Naive thymus-derived CD4-positive, alpha-beta T cell (primary cell): ENCODE measurements around the gene ZNF70. TPM values are rescaled to one million over a fixed set of nuclear protein-coding genes. Genes with fewer than 3 reads are reported as not detected.

ENCODE experiments used
- ATAC-seq: fragments of 150-1000 bp; cut with Tn5 transposase; 2 replicates; pipeline ENCODE4 v1.10.0; 2021; ENCODE audit warnings: mild to moderate bottlenecking, moderate library complexity
- CTCF ChIA-PET: fragments of 350-600 bp; sonication (Branson Sonifier 250); formaldehyde crosslinking; loops from one replicate; lab custom pipeline; 2021; ENCODE audit warnings: antibody characterized with exemption; lab: Charles Lee
- POLR2A ChIA-PET: fragments of 350-600 bp; sonication (Branson Sonifier 250); formaldehyde crosslinking; loops from one replicate; lab custom pipeline; 2021; ENCODE audit warnings: antibody characterized with exemption, inconsistent platforms; lab: Charles Lee
- DNase-seq, 9 donors: peaks; one replicate each; pipeline versions ENCODE4 v3.0.0 to v3.0.0-alpha.2; 2020 to 2022; ENCODE audit warnings: mixed read lengths in 1 of 9
- H3K27ac ChIP-seq: one replicate; pipeline ENCODE4 v1.7.0; 2013; ENCODE audit warnings: mild to moderate bottlenecking, low read depth, low read length, moderate library complexity
- H3K27me3 ChIP-seq, 2 donors: one replicate each; pipeline ENCODE4 v1.7.0; 2013; ENCODE audit warnings: low read length in 2 of 2, mild to moderate bottlenecking in 2 of 2, moderate library complexity in 2 of 2; ENCODE audit not compliant: control insufficient read depth in 2 of 2, insufficient read depth in 2 of 2
- H3K36me3 ChIP-seq, 3 experiments: 1 replicate in 2 of 3; 2 replicates in 1 of 3; pipeline ENCODE4 v1.7.0; 2013; ENCODE audit warnings: low read length in 3 of 3, mild to moderate bottlenecking in 3 of 3, moderate library complexity in 1 of 3; ENCODE audit not compliant: insufficient read depth in 3 of 3, control insufficient read depth in 2 of 3
- H3K4me1 ChIP-seq, 2 donors: one replicate each; pipeline ENCODE4 v1.7.0; 2013; ENCODE audit warnings: low read length in 2 of 2, mild to moderate bottlenecking in 2 of 2, moderate library complexity in 1 of 2; ENCODE audit not compliant: control insufficient read depth in 2 of 2, insufficient read depth in 2 of 2
- H3K4me3 ChIP-seq: 2 replicates; pipeline ENCODE4 v1.7.0; 2013; ENCODE audit warnings: mild to moderate bottlenecking, low read length
- H3K9me3 ChIP-seq, 3 experiments: 1 replicate in 2 of 3; 2 replicates in 1 of 3; pipeline ENCODE4 v1.7.0; 2013; ENCODE audit warnings: low read length in 3 of 3; ENCODE audit not compliant: control insufficient read depth in 2 of 3
- H3K27ac Mint-ChIP-seq, 9 donors: one replicate each; pipeline ENCODE4 v1.8.0; 2020 to 2022; ENCODE audit warnings: mixed read lengths in 9 of 9, mild to moderate bottlenecking in 8 of 9, moderate library complexity in 5 of 9, inconsistent platforms in 2 of 9
- H3K27me3 Mint-ChIP-seq, 5 donors: one replicate each; pipeline ENCODE4 v1.8.0; 2021 to 2022; ENCODE audit warnings: mixed read lengths in 5 of 5, mild to moderate bottlenecking in 1 of 5
- H3K36me3 Mint-ChIP-seq, 5 donors: one replicate each; pipeline ENCODE4 v1.8.0; 2020 to 2022; ENCODE audit warnings: mixed read lengths in 5 of 5, mild to moderate bottlenecking in 3 of 5, inconsistent platforms in 1 of 5
- H3K4me1 Mint-ChIP-seq, 7 donors: one replicate each; pipeline ENCODE4 v1.8.0; 2020 to 2022; ENCODE audit warnings: mixed read lengths in 7 of 7, mild to moderate bottlenecking in 3 of 7, inconsistent platforms in 1 of 7
- H3K4me3 Mint-ChIP-seq, 10 donors: one replicate each; pipeline ENCODE4 v1.8.0; 2020 to 2022; ENCODE audit warnings: mild to moderate bottlenecking in 10 of 10, mixed read lengths in 10 of 10, moderate library complexity in 6 of 10, inconsistent platforms in 2 of 10
- H3K9me3 Mint-ChIP-seq, 11 donors: one replicate each; pipeline ENCODE4 v1.8.0; 2020 to 2022; ENCODE audit warnings: mixed read lengths in 11 of 11, mild to moderate bottlenecking in 4 of 11, inconsistent platforms in 1 of 11, moderate library complexity in 1 of 11
- intact Hi-C, 2 donors: fragments of 100-400 bp; cut with micrococcal nuclease; formaldehyde crosslinking; loops; one replicate each; pipeline ENCODE4 v1.15.1; 2023
- polyA plus RNA-seq, 2 donors: library from polyadenylated mRNA; unstranded; fragments of 300-500 nt; fragmentation: Illumina TruSeq; gene quantifications; one replicate each; pipeline ENCODE4 v1.2.3, GENCODE V29; 2021
- total RNA-seq, 6 experiments: library from RNA in 5 of 6; stranded (reverse) in 5 of 6; gene quantifications; 1 replicate in 5 of 6; 2 replicates in 1 of 6; pipeline ENCODE4 v1.2.3 and lab custom pipeline; 2021 to 2026

ZNF70 gene
- total and polyA plus RNA-seq, 7 experiments from 2014 or later = 0.32 to 7.9 (median 3.5) TPM

DNA sequence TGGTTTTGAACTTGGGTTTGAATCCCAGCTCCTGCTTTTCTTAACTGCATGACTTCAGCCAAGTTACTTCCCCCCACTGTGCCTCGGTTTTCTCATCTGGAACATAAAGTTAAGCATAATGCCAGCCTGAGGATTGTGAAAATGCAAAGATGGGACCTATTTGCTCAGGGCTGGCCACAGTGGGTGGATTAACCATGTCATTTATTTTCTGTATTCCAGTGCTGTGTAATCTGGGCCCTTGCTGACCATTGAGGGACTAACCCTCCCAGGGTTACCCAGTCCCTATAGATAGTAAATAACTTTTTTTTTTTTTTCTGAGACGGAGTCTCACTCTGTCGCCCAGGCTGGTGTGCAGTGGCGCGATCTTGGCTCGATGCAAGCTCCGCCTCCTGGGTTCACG is 4.8 kb upstream of the ZNF70 start:
- no peaks in the 10 kb centered on the region for H3K9me3 ChIP-seq
- CTCF ChIA-PET = no interaction called here
- no peaks in the 10 kb centered on the region for H3K27me3 ChIP-seq
- Mint-ChIP-seq H3K4me1 (peaks cover 0 to 10% (median 8%) of the 10 kb centered on the region in 7 donors), H3K4me3 (no peak overlapping the region), H3K36me3 (no peaks in the 10 kb centered on the region), H3K9me3 (no peaks in the 10 kb centered on the region), H3K27me3 (no peaks in the 10 kb centered on the region), H3K27ac (no peak overlapping the region)
- H3K27ac ChIP-seq = no peak overlapping the region
- DNase-seq = no peak
- no peak overlapping the region for H3K4me3 ChIP-seq
- H3K36me3 ChIP-seq = no peaks in the 10 kb centered on the region
- peaks cover 0 to 5% of the 10 kb centered on the region in 2 donors for H3K4me1 ChIP-seq
- POLR2A ChIA-PET = interaction anchor here (0.6 to 1.4 kb wide), 2 partner anchors 7 to 163 kb away, joined by 4 to 6 read pairs; partner anchors contain the start of gene C22orf15
- intact Hi-C loops = loop anchor here in 1 of 2 donors (10.0 kb wide), 1 partner anchor 799 kb away; the partner anchor contains the start of genes GUCD1 and SNRPD3
- ATAC-seq = no peak

GRCh38 chr22:23754980-23755636 is 4.2 kb upstream of the ZNF70 start:
- Histone ChIP-seq H3K36me3 (no peaks in the 10 kb centered on the region), H3K4me1 (peaks cover 0 to 9% of the 10 kb centered on the region in 2 donors), H3K4me3 (no peak overlapping the region), H3K27me3 (no peaks in the 10 kb centered on the region), H3K27ac (no peak overlapping the region), H3K9me3 (no peaks in the 10 kb centered on the region)
- Mint-ChIP-seq H3K4me1 (peaks cover 5 to 14% (median 7%) of the 10 kb centered on the region in 7 donors), H3K4me3 (peak overlapping the region in 1 of 10 donors; percentile 14), H3K36me3 (peaks cover 0 to under 1% (median 0%) of the 10 kb centered on the region in 5 donors), H3K27ac (peak overlapping the region in 1 of 9 donors; percentile 71), H3K27me3 (no peaks in the 10 kb centered on the region), H3K9me3 (no peaks in the 10 kb centered on the region)
- ChIA-PET POLR2A (interaction anchor here (0.6 to 1.4 kb wide), 2 partner anchors 8 to 162 kb away, joined by 4 to 6 read pairs; partner anchors contain the start of gene C22orf15), CTCF (interaction anchor here (0.7 kb wide), 1 partner anchor 15 kb away, joined by 4 read pairs; no protein-coding TSS in a partner anchor)
- ATAC-seq (no peak), DNase-seq (no peak)
- intact Hi-C loops = loop anchor here (5.0 to 10.0 kb wide), 3 partner anchors 38 to 800 kb away; partner anchors contain the start of genes GUCD1 (in 1 of the 2) and SNRPD3 (in 1 of the 2)

DNA sequence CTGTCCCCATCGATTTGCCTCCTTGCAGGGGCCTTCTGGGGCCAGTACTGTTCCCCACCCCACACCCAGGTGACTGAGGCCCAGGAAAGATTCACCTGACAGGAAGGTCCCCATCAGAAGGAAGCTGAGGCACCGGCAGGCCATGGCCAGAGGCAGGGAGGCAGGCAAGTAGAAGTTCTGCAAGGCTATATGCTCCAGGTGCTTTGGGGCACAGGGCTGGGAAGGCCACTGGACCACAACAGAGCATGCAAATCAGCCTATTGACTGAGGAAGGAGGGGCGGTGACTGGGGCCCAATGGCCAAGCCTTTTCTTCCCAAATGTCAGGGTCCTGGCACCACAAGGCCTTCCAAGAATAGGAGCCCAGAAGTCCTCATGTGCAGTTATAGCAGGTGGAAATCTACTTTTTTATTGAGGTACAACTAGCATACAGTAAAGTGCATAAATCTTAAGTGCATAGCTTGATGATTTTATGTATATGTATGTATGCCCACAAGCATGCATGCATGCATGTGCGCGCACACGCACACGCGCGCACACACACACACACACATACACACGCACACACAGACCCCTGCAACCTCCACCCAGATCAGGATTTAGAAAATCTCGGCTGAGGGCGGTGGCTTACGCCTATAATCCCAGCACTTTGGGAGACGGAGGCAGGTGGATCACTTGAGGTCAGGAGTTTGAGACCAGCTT is 3.5 kb upstream of the ZNF70 start, which contains the start of gene VPREB3:
TSS of gene VPREB3 (minus strand) at position 206 of the 700 bp plus-strand sequence. CDS start at position 144, 62 bp downstream.
- DNase-seq (no peak), ATAC-seq (no peak)
- ChIA-PET POLR2A (interaction anchor here (1.4 kb wide), 1 partner anchor 9 kb away, joined by 6 read pairs; the partner anchor contains the start of gene C22orf15), CTCF (interaction anchor here (0.7 to 1.6 kb wide), 3 partner anchors 15 to 529 kb away, joined by 3 to 4 read pairs (median 3); no protein-coding TSS in a partner anchor)
- peak within 1 kb of the TSS in 4 of 9 donors; percentile 13 to 71 (median 25) for H3K27ac Mint-ChIP-seq
- Histone ChIP-seq H3K36me3 (no peaks in the 10 kb centered on the region), H3K27ac (no peak within 1 kb of the TSS), H3K4me1 (peaks cover 0 to 9% of the 10 kb centered on the region in 2 donors), H3K27me3 (no peaks in the 10 kb centered on the region), H3K4me3 (no peak within 1 kb of the TSS), H3K9me3 (no peaks in the 10 kb centered on the region)
- H3K9me3 Mint-ChIP-seq = no peaks in the 10 kb centered on the region
- H3K4me3 Mint-ChIP-seq = peak within 1 kb of the TSS in 4 of 10 donors; percentile 14 to 42 (median 28)
- H3K27me3 Mint-ChIP-seq = no peaks in the 10 kb centered on the region
- intact Hi-C loops = loop anchor here (5.0 to 10.0 kb wide), 3 partner anchors 37 to 800 kb away; partner anchors contain the start of genes GUCD1 (in 1 of the 2) and SNRPD3 (in 1 of the 2)
- peaks cover 0 to 6% (median 0%) of the 10 kb centered on the region in 5 donors for H3K36me3 Mint-ChIP-seq
- H3K4me1 Mint-ChIP-seq = peaks cover 11 to 18% (median 13%) of the 10 kb centered on the region in 7 donors

DNA sequence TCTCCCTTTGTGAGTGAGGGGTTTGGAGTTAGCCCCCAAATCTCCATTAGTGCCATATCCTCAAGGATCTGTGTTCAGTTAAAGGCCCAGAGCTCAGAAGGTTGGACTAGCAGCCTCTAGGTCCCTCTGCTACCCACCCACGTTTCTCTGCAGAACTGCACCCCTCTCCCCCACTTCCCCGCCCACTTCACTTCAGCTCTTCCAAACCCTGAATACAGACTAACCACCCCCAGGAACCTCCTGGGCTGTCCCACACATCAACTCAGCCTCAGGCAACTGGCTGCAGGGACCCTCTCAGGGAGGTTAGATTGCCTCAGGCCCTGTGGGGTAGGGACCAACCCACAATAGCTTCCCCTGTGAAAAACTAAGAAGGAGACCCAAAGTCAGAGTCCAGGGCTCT is 2.5 kb upstream of the ZNF70 start:
- peaks cover 0 to 6% (median 0%) of the 10 kb centered on the region in 5 donors for H3K36me3 Mint-ChIP-seq
- Histone ChIP-seq H3K4me3 (no peak overlapping the region), H3K36me3 (no peaks in the 10 kb centered on the region), H3K9me3 (no peaks in the 10 kb centered on the region), H3K27me3 (no peaks in the 10 kb centered on the region), H3K4me1 (peaks cover 0 to 9% of the 10 kb centered on the region in 2 donors), H3K27ac (no peak overlapping the region)
- intact Hi-C loops = loop anchor here (5.0 to 10.0 kb wide), 3 partner anchors 36 to 801 kb away; partner anchors contain the start of genes GUCD1 (in 1 of the 2) and SNRPD3 (in 1 of the 2)
- DNase-seq = no peak
- ChIA-PET POLR2A (no interaction called here), CTCF (interaction anchor here (0.8 to 1.6 kb wide), 2 partner anchors 17 to 530 kb away, joined by 3 read pairs; no protein-coding TSS in a partner anchor)
- peak overlapping the region in 3 of 10 donors; percentile 25 to 42 (median 32) for H3K4me3 Mint-ChIP-seq
- peak overlapping the region in 3 of 9 donors; percentile 13 to 41 (median 25) for H3K27ac Mint-ChIP-seq
- H3K9me3 Mint-ChIP-seq = no peaks in the 10 kb centered on the region
- no peak for ATAC-seq
- H3K27me3 Mint-ChIP-seq = no peaks in the 10 kb centered on the region
- peaks cover 11 to 18% (median 13%) of the 10 kb centered on the region in 7 donors for H3K4me1 Mint-ChIP-seq

DNA sequence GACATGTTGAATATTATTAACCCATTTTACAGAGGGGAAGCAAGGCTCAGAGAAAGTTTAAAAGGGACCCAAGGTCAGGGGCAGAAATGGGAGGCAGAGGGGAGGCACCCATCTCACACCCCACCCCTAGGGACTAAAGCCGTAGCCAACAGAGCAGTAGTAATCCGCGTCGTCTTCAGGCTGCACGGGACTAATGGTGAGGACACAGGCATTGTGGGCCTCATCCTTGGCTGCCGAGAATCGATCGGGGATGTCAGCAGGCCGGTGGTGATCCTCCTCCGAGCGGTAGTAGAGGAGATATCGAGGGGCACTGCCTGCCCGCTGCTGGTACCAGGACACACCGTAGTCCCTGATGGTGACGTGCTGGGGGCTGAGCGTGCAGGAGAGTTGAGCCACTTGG is 1.8 kb upstream of the ZNF70 start:
- no peak overlapping the region for H3K27ac ChIP-seq
- Mint-ChIP-seq H3K4me1 (peaks cover 11 to 18% (median 13%) of the 10 kb centered on the region in 7 donors), H3K4me3 (peak overlapping the region in 6 of 10 donors; percentile 10 to 85 (median 58)), H3K27me3 (no peaks in the 10 kb centered on the region), H3K27ac (peak overlapping the region in 2 of 9 donors; percentile 37 to 70), H3K36me3 (peaks cover 0 to 6% (median 0%) of the 10 kb centered on the region in 5 donors), H3K9me3 (no peaks in the 10 kb centered on the region)
- ChIA-PET POLR2A (interaction anchor here (0.7 kb wide), 1 partner anchor 104 kb away, joined by 3 read pairs; no protein-coding TSS in a partner anchor), CTCF (interaction anchor here (1.6 kb wide), 1 partner anchor 18 kb away, joined by 3 read pairs; no protein-coding TSS in a partner anchor)
- no peak overlapping the region for H3K4me3 ChIP-seq
- ATAC-seq (no peak), DNase-seq (no peak)
- H3K4me1 ChIP-seq = peaks cover 0 to 9% of the 10 kb centered on the region in 2 donors
- H3K36me3 ChIP-seq = no peaks in the 10 kb centered on the region
- no peaks in the 10 kb centered on the region for H3K9me3 ChIP-seq
- no peaks in the 10 kb centered on the region for H3K27me3 ChIP-seq
- intact Hi-C loops = loop anchor here (5.0 to 10.0 kb wide), 3 partner anchors 35 to 802 kb away; partner anchors contain the start of genes GUCD1 (in 1 of the 2) and SNRPD3 (in 1 of the 2)
